ENCODE data around the gene TBATA. TPM values are rescaled to one million over a fixed set of nuclear protein-coding genes. Genes with fewer than 3 reads are reported as not detected.

The TBATA gene
- total RNA-seq, 1 donor from 2014 or later: not detected

Small RNA genes within 50 kb of the gene (small RNA-seq; reads per million reads assigned to genes)
- gene RPS26P40 (ENCODE audit: low replicate concordance): not detected

Other genes starting within 250 kb of the TBATA start
- gene PRF1, start 182.6 kb downstream of the TBATA start, total RNA-seq: 0.79 TPM
- gene ADAMTS14, start 112.9 kb downstream of the TBATA start, total RNA-seq: 5.2 TPM
- gene SGPL1, start 30.6 kb upstream of the TBATA start, total RNA-seq: 38.1 TPM
- 15.5 TPM for gene PCBD1, start 103.2 kb upstream of the TBATA start, total RNA-seq